ENCODE data around the gene PSEN2.

Gene PSEN2

GRCh38 chr1:226891346-226891745 is 20.9 kb downstream of the PSEN2 start:
- no peaks in the 10 kb centered on the region for H4K20me1 ChIP-seq
- peaks cover 18% of the 10 kb centered on the region; the same call in 1 of the 2 replicates for H3K36me3 ChIP-seq
- peaks cover 68% of the 10 kb centered on the region for H3K4me1 ChIP-seq
- H3K9ac ChIP-seq: no peak overlapping the region
- H3K4me3 ChIP-seq: no peak overlapping the region
- peak overlapping the region; percentile 61 for H3K4me2 ChIP-seq
- TF ChIP-seq Cebpa-rat (IDR thresholded peaks at IDR 0.05): no peak
- H3K9me3 ChIP-seq: no peaks in the 10 kb centered on the region
- H3K27me3 ChIP-seq: no peaks in the 10 kb centered on the region
- H3K27ac ChIP-seq: peak overlapping the region; percentile 63

- Histone ChIP-seq H3K4me2 (peak overlapping the region; percentile 61), H3K9ac (peak overlapping the region; percentile 20; the same call in 1 of the 2 replicates), H3K9me3 (no peaks in the 10 kb centered on the region), H3K4me3 (no peak overlapping the region), H3K27me3 (no peaks in the 10 kb centered on the region), H3K27ac (peak overlapping the region; percentile 63), H4K20me1 (no peaks in the 10 kb centered on the region), H3K4me1 (peaks cover 62% of the 10 kb centered on the region), H3K36me3 (peaks cover 18% of the 10 kb centered on the region; the same call in 1 of the 2 replicates)
- no peak for TF ChIP-seq Cebpa-rat (IDR thresholded peaks at IDR 0.05)
Observed at GRCh38 chr1:226891846-226892523, 21.6 kb downstream of the PSEN2 start.

GRCh38 chr1:226892524-226892875 is 22.1 kb downstream of the PSEN2 start:
- no peak for TF ChIP-seq Cebpa-rat (IDR thresholded peaks at IDR 0.05)

GRCh38 chr1:226893936-226894335 is 23.5 kb downstream of the PSEN2 start:
- Histone ChIP-seq H4K20me1 (no peaks in the 10 kb centered on the region), H3K4me3 (no peak overlapping the region), H3K36me3 (peaks cover 18% of the 10 kb centered on the region; the same call in 1 of the 2 replicates), H3K9ac (no peak overlapping the region), H3K4me1 (peaks cover 42% of the 10 kb centered on the region), H3K27me3 (no peaks in the 10 kb centered on the region), H3K27ac (no peak overlapping the region), H3K4me2 (no peak overlapping the region), H3K9me3 (no peaks in the 10 kb centered on the region)
- no peak for TF ChIP-seq Cebpa-rat (IDR thresholded peaks at IDR 0.05)

More at GRCh38 chr1:226892524-226892875, 22.1 kb downstream of the PSEN2 start:
- no peak overlapping the region for H3K4me3 ChIP-seq
- peak overlapping the region; percentile 61 for H3K4me2 ChIP-seq
- peaks cover 57% of the 10 kb centered on the region for H3K4me1 ChIP-seq
- H3K36me3 ChIP-seq: peaks cover 18% of the 10 kb centered on the region; the same call in 1 of the 2 replicates
- no peaks in the 10 kb centered on the region for H4K20me1 ChIP-seq
- H3K27ac ChIP-seq: peak overlapping the region; percentile 63
- H3K9me3 ChIP-seq: no peaks in the 10 kb centered on the region
- peak overlapping the region; percentile 20; the same call in 1 of the 2 replicates for H3K9ac ChIP-seq
- no peaks in the 10 kb centered on the region for H3K27me3 ChIP-seq

- H3K4me1 ChIP-seq: peaks cover 36% of the 10 kb centered on the region
- TF ChIP-seq Cebpa-rat (IDR thresholded peaks at IDR 0.05): no peak
- no peaks in the 10 kb centered on the region for H3K27me3 ChIP-seq
- H3K9me3 ChIP-seq: no peaks in the 10 kb centered on the region
- no peak overlapping the region for H3K4me2 ChIP-seq
- H3K9ac ChIP-seq: no peak overlapping the region
- H3K4me3 ChIP-seq: no peak overlapping the region
- peaks cover 18% of the 10 kb centered on the region; the same call in 1 of the 2 replicates for H3K36me3 ChIP-seq
- no peak overlapping the region for H3K27ac ChIP-seq
- no peaks in the 10 kb centered on the region for H4K20me1 ChIP-seq
Observed at GRCh38 chr1:226894826-226895225, 24.4 kb downstream of the PSEN2 start.

- no peaks in the 10 kb centered on the region for H3K27me3 ChIP-seq
- no peak overlapping the region for H3K27ac ChIP-seq
- no peak for TF ChIP-seq Cebpa-rat (IDR thresholded peaks at IDR 0.05)
- no peaks in the 10 kb centered on the region for H3K9me3 ChIP-seq
- peaks cover 28% of the 10 kb centered on the region for H3K4me1 ChIP-seq
- H3K4me2 ChIP-seq: no peak overlapping the region
- no peaks in the 10 kb centered on the region for H4K20me1 ChIP-seq
- no peak overlapping the region for H3K4me3 ChIP-seq
- H3K36me3 ChIP-seq: peaks cover 16% of the 10 kb centered on the region; the same call in 1 of the 2 replicates
- no peak overlapping the region for H3K9ac ChIP-seq
Observed at GRCh38 chr1:226895644-226896043, 25.2 kb downstream of the PSEN2 start.

GRCh38 chr1:226898246-226898645 is 27.8 kb downstream of the PSEN2 start:
- H3K36me3 ChIP-seq: peaks cover 7% of the 10 kb centered on the region; the same call in 1 of the 2 replicates
- H3K27ac ChIP-seq: no peak overlapping the region
- H3K4me2 ChIP-seq: no peak overlapping the region
- no peaks in the 10 kb centered on the region for H4K20me1 ChIP-seq
- no peaks in the 10 kb centered on the region for H3K9me3 ChIP-seq
- H3K27me3 ChIP-seq: no peaks in the 10 kb centered on the region
- H3K9ac ChIP-seq: no peak overlapping the region
- no peak for TF ChIP-seq Cebpa-rat (IDR thresholded peaks at IDR 0.05)
- no peak overlapping the region for H3K4me3 ChIP-seq
- H3K4me1 ChIP-seq: peaks cover 27% of the 10 kb centered on the region

- Histone ChIP-seq H3K4me2 (peak overlapping the region; percentile 46), H3K4me1 (peaks cover 56% of the 10 kb centered on the region), H3K27me3 (no peaks in the 10 kb centered on the region), H3K36me3 (no peaks in the 10 kb centered on the region), H3K4me3 (no peak overlapping the region), H3K9ac (no peak overlapping the region), H4K20me1 (no peaks in the 10 kb centered on the region), H3K9me3 (no peaks in the 10 kb centered on the region), H3K27ac (no peak overlapping the region)
- no peak for TF ChIP-seq Cebpa-rat (IDR thresholded peaks at IDR 0.05)
Observed at GRCh38 chr1:226901421-226901820, 31.0 kb downstream of the PSEN2 start.

- Histone ChIP-seq H3K27me3 (no peaks in the 10 kb centered on the region), H3K4me1 (peaks cover 68% of the 10 kb centered on the region), H3K9me3 (no peaks in the 10 kb centered on the region), H4K20me1 (no peaks in the 10 kb centered on the region), H3K36me3 (no peaks in the 10 kb centered on the region), H3K27ac (0 out of 2 replicates have a peak overlapping the region, but pooled peaks have one; percentile 14), H3K9ac (no peak overlapping the region), H3K4me3 (no peak overlapping the region), H3K4me2 (peak overlapping the region; percentile 39)
- no peak for TF ChIP-seq Cebpa-rat (IDR thresholded peaks at IDR 0.05)
Observed at GRCh38 chr1:226902601-226903000, 32.2 kb downstream of the PSEN2 start.

GRCh38 chr1:226903819-226904716 is 33.7 kb downstream of the PSEN2 start:
- peaks cover 83% of the 10 kb centered on the region for H3K4me1 ChIP-seq
- H3K27ac ChIP-seq: peak overlapping the region; percentile 52
- peak overlapping the region; percentile 81 for H3K4me2 ChIP-seq
- TF ChIP-seq Cebpa-rat (IDR thresholded peaks at IDR 0.05): no peak
- H3K36me3 ChIP-seq: no peaks in the 10 kb centered on the region
- no peaks in the 10 kb centered on the region for H4K20me1 ChIP-seq
- no peaks in the 10 kb centered on the region for H3K27me3 ChIP-seq
- no peak overlapping the region; the same call in 1 of the 2 replicates for H3K9ac ChIP-seq
- H3K4me3 ChIP-seq: no peak overlapping the region
- no peaks in the 10 kb centered on the region for H3K9me3 ChIP-seq
